A673 (cell line): ENCODE results near the gene SCAF4. TPM values are rescaled to one million over a fixed set of nuclear protein-coding genes. Genes with fewer than 3 reads are reported as not detected.

Source experiments
- BruUV-seq: library from RNA; stranded (reverse); fragments of 400-500 nt; replicated peaks from 2 replicates; lab custom pipeline; 2021; lab: Mats Ljungman, UMichigan
- CTCF ChIA-PET: fragments of 300-600 bp; sonication (Branson Sonifier 250); formaldehyde crosslinking; loops from one replicate; lab custom pipeline; 2022; ENCODE audit warnings: antibody characterized with exemption; lab: Charles Lee
- POLR2A ChIA-PET: fragments of 300-600 bp; sonication (Branson Sonifier 250); formaldehyde crosslinking; loops from one replicate; lab custom pipeline; 2022; ENCODE audit warnings: antibody characterized with exemption; ENCODE audit not compliant: low non-redundant PET; lab: Charles Lee
- DNase-seq: peaks from one replicate; pipeline ENCODE4 v3.0.0-alpha.2; 2015; ENCODE audit warnings: low spot score
- H3K27ac ChIP-seq: fragments of 200-600 bp; sonication (generic); 2 replicates; pipeline ENCODE4 v1.5.1; 2016; ENCODE audit warnings: mixed run types, low read depth, mild to moderate bottlenecking, mixed read lengths, antibody characterized with exemption, low read length; ENCODE audit not compliant: poor library complexity, severe bottlenecking
- H3K27me3 ChIP-seq: fragments of 200-600 bp; sonication (generic); replicated peaks from 2 replicates; pipeline ENCODE4 v1.6.1; 2017; ENCODE audit warnings: mixed run types, low read depth, mild to moderate bottlenecking, mixed read lengths, antibody characterized with exemption, low read length; ENCODE audit not compliant: insufficient read depth, poor library complexity
- H3K36me3 ChIP-seq: fragments of 200-600 bp; sonication (generic); 2 replicates; pipeline ENCODE4 v1.6.1; 2016; ENCODE audit warnings: mixed run types, mild to moderate bottlenecking, mixed read lengths, antibody characterized with exemption, low read length; ENCODE audit not compliant: insufficient read depth, poor library complexity, severe bottlenecking
- H3K4me1 ChIP-seq: fragments of 200-600 bp; sonication (generic); 2 replicates; pipeline ENCODE4 v1.6.1; 2017; ENCODE audit warnings: mixed run types, mild to moderate bottlenecking, mixed read lengths, antibody characterized with exemption, low read length; ENCODE audit not compliant: insufficient read depth, poor library complexity, severe bottlenecking
- H3K4me3 ChIP-seq: fragments of 200-600 bp; sonication (generic); 2 replicates; pipeline ENCODE4 v1.5.1; 2016; ENCODE audit warnings: low read depth, mixed run types, mild to moderate bottlenecking, mixed read lengths, low read length; ENCODE audit not compliant: poor library complexity, severe bottlenecking
- H3K9me3 ChIP-seq: fragments of 200-600 bp; sonication (generic); 2 replicates; pipeline ENCODE4 v1.6.1; 2016; ENCODE audit warnings: mixed run types, low read depth, mild to moderate bottlenecking, mixed read lengths, antibody characterized with exemption, low read length; ENCODE audit not compliant: poor library complexity, severe bottlenecking
- CTCF ChIP-seq: fragments of 300-800, 200-600 bp; sonication (generic); conservative IDR thresholded peaks from 2 replicates; pipeline ENCODE4 v1.5.1; 2017; ENCODE audit warnings: low read depth, mild to moderate bottlenecking, antibody characterized with exemption, low read length, moderate library complexity, mixed read lengths
- EZH2 ChIP-seq: fragments of 200-600 bp; sonication (generic); IDR thresholded peaks from 2 replicates; pipeline ENCODE4 v1.6.1; 2017; ENCODE audit warnings: borderline replicate concordance, low read depth, mild to moderate bottlenecking, mixed read lengths, antibody characterized with exemption, low read length; ENCODE audit not compliant: poor library complexity, severe bottlenecking
- intact Hi-C: fragments of 100-400 bp; cut with micrococcal nuclease; formaldehyde crosslinking; loops from one replicate; pipeline ENCODE4 v1.10.0; 2022; ENCODE audit not compliant: unreplicated experiment
- total RNA-seq: library from RNA; stranded (reverse); gene quantifications from 2 replicates; pipeline ENCODE4 v1.2.3, GENCODE V29; 2021

Gene SCAF4
- total RNA-seq, 1 experiment from 2014 or later: 57.0 TPM

GRCh38 chr21:31728952-31729351, 3.0 kb downstream of the SCAF4 start:
- intact Hi-C loops: no loop called here
- ChIA-PET POLR2A (no interaction called here), CTCF (no interaction called here)
- Histone ChIP-seq H3K27ac (no peak overlapping the region), H3K36me3 (no peaks in the 10 kb centered on the region), H3K4me3 (peak overlapping the region; percentile 98), H3K9me3 (no peaks in the 10 kb centered on the region), H3K27me3 (no peaks in the 10 kb centered on the region), H3K4me1 (peaks cover 28% of the 10 kb centered on the region)
- DNase-seq: no peak
- no peak for TF ChIP-seq EZH2
- BruUV-seq: no TSS peak

GRCh38 chr21:31728191-31728590, 3.7 kb downstream of the SCAF4 start:
- peaks cover 23% of the 10 kb centered on the region for H3K4me1 ChIP-seq
- H3K27ac ChIP-seq: no peak overlapping the region
- CTCF ChIA-PET: no interaction called here
- H3K27me3 ChIP-seq: no peaks in the 10 kb centered on the region
- no peak for DNase-seq
- TF ChIP-seq EZH2: no peak
- TF ChIP-seq CTCF: no peak
- BruUV-seq: no TSS peak
- no peak overlapping the region for H3K4me3 ChIP-seq
- POLR2A ChIA-PET: no interaction called here
- intact Hi-C loops: no loop called here
- H3K9me3 ChIP-seq: no peaks in the 10 kb centered on the region
- H3K36me3 ChIP-seq: no peaks in the 10 kb centered on the region

- intact Hi-C loops: no loop called here
- CTCF ChIA-PET: no interaction called here
- H3K4me3 ChIP-seq: no peak overlapping the region
- no peaks in the 10 kb centered on the region for H3K36me3 ChIP-seq
- H3K4me1 ChIP-seq: peaks cover 15% of the 10 kb centered on the region
- no peak overlapping the region for H3K27ac ChIP-seq
- BruUV-seq: no TSS peak
- POLR2A ChIA-PET: no interaction called here
- H3K27me3 ChIP-seq: no peaks in the 10 kb centered on the region
- no peak for DNase-seq
- TF ChIP-seq CTCF (no peak), EZH2 (no peak)
- no peaks in the 10 kb centered on the region for H3K9me3 ChIP-seq
These were observed 4.7 kb downstream of the SCAF4 start for GRCh38 chr21:31727181-31727580.

GRCh38 chr21:31726407-31726806, 5.5 kb downstream of the SCAF4 start:
- POLR2A ChIA-PET: no interaction called here
- Histone ChIP-seq H3K4me1 (peaks cover 15% of the 10 kb centered on the region), H3K27ac (no peak overlapping the region), H3K4me3 (no peak overlapping the region), H3K27me3 (no peaks in the 10 kb centered on the region), H3K36me3 (no peaks in the 10 kb centered on the region), H3K9me3 (no peaks in the 10 kb centered on the region)
- no TSS peak for BruUV-seq
- intact Hi-C loops: no loop called here
- TF ChIP-seq EZH2 (no peak), CTCF (no peak)
- CTCF ChIA-PET: no interaction called here
- DNase-seq: no peak
